NAMALWA (cell line): Measurements from ENCODE around the gene P2RY2.

Experiments
- DNase-seq: peaks from one replicate; pipeline ENCODE4 v3.0.0-alpha.2; 2015; ENCODE audit warnings: low spot score

Gene P2RY2

GRCh38 chr11:73205661-73206343 is 12.3 kb upstream of the P2RY2 start:
- no peak for DNase-seq

GRCh38 chr11:73206801-73207200 is 11.3 kb upstream of the P2RY2 start:
- DNase-seq: no peak

GRCh38 chr11:73209892-73210291 is 8.2 kb upstream of the P2RY2 start:
- no peak for DNase-seq

DNA sequence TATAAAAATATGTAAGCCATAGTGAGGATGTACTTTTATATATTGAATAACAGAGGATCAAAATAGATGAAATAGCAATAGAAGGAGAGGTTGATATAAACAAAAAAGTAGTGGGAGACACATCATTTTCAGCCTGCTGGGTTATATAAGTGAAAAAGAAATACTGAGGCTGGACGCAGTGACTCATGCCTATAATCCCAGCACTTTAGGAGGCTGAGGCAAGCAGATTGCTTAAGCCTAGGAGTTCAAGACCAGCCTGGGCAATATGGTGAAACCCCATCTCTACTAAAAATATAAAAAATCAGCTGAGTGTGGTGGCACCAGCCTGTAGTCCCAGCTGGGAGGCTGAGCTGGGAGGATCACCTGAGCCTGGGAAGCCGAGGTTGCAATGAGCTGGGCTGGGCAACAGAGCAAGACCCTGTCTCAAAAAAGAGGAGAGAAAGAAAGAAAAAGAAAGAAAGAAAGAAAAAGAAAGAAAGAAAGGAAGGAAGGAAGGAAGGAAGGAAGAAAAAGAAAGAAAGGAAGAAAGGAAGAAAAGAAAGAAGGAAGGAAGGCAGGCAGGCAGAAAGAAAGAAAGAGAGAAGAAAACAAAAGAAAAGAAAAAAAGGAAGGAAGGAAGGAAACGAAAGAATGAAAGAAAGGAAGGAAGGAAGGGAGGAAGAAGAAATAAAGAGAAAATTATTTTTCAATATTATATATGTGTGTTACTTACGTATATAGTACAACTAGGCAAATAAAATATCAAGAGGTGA is 7.0 kb upstream of the P2RY2 start:
- DNase-seq: no peak

DNA sequence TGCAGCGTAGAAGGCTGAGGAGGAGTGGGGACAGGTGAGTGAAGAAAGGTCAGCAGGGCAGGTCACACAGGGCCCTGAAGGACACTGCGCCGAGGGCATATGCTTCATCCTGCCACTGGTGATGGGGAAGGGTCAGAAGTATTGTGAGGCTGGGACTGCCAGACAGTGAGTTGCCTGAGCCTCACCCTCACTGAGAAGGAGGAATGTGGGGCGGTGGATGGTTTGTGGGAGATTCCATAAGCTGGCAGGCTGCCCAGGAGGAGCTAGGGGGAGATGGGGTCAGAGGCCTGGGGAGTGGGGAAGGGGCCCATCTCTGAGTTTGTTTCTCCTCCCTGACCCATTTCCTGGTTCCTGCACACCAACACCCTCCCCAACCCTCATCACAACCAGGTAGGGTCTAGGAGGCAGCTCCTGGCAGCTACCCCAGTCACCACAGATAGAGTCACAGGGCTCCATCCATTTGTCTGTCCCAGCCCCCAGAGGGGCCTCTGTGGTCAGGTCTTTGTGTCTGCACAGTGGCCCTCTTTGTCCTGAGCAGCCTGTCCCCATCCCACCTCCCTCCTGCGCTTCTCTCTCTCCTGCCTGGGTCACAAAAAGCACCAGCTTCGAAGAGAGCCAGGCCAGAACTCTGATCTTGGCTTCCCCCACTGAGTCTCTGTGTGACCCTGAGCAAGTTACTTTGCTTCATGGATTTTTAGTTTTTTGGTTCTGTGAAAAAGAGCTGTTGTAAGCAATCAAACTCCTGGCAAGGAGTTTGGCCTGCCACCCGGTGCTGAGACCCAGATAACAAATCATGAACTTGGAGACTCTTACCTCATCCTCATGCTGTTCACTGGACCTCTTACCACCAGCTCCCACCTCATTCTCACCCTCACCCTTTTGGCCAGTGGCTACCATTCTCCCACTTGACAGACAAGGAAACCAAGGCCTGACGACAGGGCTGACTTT is 4.6 kb upstream of the P2RY2 start:
- DNase-seq: no peak

DNA sequence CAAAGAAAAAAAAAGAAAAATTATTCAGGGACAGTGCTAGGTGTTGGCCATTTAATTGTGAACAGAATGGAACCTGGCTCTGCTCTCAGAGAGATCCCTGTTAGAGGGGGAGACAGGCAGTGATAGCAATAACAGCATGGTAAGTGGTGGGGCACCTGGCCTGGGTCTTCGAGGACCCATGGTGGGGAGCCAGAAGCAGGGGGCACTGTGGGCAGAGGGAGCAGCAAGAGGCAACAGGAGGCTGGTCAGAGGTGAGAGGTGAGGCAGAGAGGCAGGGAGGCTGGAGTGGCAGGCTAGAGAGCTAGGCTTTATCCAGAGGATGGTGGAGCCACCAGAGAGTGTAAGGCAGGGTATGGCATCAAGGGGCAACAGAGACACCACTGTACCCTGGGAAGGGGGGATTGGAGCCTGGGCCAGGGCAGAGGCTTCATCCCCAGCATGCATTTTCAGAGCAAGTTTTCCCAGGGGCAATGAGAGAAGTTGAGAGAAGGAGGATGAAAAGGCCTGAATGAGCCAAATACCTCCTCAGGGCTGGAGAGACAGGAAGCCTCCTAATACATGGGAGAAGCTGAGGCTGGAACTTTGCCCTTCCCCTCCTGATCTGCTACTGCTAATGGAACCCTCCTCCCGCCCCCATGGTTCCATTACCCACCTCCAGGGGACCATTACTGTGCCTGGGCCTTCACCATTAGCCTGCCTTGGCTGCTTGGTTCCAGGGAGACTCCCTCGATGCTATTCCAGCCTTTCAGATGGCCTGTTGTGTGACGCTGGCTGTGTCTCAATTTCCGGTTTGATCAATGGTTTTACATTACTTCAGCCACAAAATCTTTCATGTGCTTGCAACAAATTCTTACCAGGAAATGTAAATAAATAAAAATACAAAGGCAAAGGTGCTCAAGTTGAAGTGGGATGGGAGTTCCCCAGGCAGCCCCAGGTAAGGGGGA is 2.6 kb upstream of the P2RY2 start:
- no peak for DNase-seq

DNA sequence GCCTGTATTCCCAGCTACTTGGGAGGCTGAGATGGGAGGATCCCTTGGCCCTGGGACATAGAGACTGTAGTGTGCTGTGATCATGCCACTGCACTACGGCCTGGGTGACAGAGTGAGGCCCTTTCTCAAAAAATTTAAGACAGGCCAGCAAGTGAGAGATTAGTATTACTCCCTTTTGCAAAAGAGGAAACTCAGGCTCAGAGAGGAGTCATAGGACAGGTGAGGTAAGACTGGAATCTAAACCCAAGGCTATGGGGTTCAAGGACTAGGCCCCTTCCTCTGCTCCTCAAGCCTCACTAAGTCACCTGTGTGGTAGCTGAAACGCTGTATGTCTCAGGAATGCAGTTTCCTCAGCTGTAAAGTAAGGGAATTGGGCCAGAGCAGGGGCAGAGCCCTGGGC is 1.6 kb upstream of the P2RY2 start:
- DNase-seq: no peak

DNA sequence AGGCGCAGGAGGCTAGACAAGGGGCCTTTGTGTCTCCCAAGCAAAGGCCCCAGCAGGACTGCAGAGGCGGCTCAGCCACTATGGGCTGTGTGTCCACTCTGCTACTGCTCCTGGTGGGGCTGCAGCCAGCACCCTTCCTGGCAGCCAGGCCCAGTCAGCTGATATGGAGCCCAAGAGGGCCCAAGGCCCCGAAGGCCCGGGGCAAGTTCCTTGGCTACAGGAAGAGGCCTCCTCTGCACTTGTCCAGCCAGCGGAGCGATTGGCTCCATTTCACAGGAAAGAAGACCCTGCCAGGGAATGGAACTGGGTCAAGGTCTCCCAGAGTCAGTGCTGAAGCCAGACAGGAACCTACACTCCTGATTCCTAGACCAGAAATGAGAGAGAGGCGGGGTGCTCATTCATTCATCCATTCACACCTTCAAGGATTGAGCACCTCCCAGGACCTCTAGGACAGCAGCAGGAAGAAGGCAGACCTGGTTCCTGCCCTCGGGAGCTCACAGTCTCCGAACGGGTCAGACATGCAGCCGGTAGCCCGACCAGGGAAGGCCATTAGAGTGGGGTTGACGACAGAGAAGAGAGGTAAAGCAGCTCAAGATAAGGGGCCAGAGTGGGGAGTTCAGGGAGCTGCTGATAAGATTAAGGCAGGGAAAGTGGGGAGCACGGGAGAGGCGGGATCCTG is 811 bp upstream of the P2RY2 start:
- no peak for DNase-seq

DNA sequence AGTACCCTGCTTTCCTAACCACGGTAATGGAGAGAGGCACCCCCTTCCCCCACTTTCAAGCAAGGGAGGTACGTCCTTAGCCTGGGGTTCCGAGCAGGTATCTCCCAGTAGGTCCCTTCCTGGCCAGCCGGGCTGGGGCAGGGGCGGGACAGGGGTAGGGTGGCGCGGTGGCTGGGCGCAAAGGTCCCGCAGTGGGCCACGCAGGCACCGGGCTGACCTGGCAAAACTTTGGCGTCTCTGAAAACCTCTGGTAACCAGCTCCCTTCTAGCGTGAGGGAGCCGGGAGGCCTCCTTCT is 323 bp upstream of the P2RY2 start:
- no peak for DNase-seq

DNA sequence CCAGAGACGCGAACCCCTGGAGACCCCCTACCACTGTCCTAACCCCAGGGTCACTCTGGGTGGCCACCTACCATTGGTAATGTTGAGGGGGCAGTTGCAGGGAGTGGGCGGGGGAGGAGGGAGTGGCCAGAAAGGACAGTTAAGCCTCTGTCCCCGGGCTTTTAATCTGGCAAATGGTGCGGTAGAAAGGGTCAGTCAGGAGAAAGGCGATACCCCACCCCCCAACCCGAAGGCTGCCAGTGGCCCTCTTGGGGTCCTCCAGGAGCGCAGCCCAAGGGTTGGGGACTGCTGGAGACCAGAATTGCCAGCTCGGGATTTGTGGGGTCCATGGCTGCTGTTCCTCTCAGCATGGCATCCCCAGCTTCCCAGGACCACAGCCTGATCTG is 742 bp downstream of the P2RY2 start:
- no peak for DNase-seq

- no peak for DNase-seq
Measured at GRCh38 chr11:73219396-73220285, 1.6 kb downstream of the P2RY2 start.

- no peak for DNase-seq
Measured at GRCh38 chr11:73221451-73221850, 3.4 kb downstream of the P2RY2 start.

DNA sequence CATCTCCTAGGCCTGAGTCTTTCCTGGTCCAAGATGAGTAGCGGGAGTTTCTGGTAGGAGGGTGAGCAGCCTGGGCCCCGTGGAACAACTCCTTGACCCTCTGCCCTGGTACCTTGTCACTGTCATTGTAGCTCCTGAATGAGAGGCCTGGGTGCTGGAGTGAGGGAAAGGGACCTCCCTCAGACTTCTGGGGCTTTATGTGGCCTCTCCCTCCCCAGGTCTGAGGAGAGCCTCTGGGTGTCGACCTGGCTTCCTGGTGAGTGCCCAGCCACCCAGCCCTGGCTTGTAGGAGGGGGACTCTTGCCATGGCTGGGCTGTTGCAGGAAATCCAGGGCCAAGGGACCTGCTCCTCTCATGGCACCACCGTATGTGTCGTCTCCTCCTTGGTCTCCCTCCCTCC is 3.9 kb downstream of the P2RY2 start:
- no peak for DNase-seq

DNA sequence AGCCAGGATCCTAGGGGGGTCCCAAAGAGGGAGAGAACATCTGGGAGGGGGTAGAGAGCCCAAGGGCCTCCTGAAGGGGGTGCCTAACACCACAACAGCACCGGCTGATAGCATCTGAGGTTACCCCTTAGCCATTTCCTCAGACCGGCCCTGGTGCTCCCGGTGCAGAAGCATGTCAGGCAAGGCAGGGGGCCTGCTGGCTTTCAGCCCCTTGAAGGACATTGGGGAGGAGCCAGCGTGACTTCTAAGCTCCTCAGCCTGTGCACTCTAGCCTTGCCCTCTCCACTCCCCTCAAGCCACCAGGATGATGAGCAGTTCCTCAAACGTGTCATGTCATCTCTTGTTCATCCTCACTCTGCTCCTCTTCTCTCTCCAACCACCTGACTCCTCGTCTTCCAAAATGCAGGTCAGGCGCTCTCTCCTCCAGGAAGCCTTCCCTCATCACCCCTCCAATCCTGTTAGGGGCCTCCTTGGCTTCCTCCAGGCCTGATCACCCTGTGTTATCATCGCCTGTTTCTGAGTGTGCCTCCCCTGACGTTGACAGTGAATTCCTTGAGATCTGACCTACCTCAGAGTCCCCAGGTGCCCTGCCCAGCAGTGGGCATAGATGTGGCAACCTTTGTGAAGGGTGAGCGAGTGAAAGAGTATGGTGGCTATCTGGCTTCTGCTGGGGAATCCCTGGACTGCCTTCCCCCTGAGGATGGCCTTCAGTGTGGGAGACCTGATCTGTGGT is 6.1 kb downstream of the P2RY2 start:
- DNase-seq: no peak

DNA sequence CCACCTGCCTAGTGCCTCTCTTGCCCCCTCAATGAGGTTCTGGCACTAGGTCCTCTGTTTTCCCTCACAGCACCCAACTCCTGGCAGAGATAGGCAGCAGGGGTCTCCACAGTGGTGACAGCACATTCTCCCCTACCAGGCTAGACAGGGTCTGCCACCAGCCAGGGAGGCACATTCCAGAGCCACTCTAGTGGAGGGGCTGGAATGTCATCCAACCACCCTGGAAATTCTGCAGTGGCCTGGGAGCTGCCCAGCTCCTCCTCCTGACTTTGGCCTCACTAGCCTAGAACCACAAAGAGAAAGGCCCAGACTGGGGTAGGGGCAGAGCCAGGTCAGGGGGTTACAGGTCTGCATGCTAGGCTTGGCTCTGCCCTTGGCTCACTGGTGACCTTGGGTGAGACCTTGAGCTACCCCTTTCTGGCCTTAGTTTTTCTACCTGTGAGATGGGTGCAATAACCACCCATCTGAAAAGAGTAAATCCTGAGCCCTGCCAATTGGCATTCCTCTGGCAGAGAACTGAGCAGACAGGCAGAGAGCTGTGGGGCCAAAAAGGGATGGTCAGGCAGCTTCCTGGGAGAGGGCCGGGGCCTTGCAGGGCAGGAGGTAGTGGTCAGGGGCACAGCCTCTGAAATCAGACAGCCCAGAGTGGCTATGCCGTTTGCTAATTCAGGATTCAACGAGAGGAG is 7.1 kb downstream of the P2RY2 start:
- DNase-seq: no peak

GRCh38 chr11:73225851-73226250 is 7.8 kb downstream of the P2RY2 start:
- DNase-seq: no peak

DNA sequence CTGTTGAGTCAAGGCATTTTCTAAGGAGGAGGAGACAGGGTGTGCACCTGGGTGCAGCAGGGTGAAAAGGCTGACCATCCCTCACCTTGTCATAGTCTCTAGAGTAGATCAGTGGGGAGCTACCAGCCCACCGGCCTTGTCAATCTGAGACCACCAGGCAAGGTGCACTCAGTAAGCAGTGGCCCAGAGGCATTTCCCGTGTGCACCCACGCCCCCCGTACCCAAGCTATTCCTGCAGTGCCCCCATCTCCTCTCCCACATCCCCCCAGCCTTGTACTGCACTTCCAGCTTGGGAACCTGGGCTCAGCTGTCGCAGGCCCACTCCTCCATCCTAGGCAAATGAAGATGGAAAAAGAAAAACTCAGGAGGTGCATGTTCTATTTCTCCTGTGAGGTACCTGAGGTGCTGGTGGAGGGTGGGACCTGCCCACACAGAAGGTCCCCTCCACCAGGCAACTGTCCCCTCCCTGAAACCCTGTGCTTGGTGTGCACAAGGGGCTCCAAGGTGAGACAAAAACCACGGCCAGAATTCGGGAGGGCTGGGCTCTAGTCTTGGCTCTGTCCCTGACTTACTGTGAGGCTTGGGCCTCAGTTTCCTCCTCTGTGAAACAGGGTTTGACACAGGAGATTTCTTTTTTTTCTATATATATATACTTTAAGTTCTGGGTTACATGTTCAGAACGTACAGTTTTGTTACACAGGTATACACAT is 8.4 kb downstream of the P2RY2 start:
- no peak for DNase-seq

DNA sequence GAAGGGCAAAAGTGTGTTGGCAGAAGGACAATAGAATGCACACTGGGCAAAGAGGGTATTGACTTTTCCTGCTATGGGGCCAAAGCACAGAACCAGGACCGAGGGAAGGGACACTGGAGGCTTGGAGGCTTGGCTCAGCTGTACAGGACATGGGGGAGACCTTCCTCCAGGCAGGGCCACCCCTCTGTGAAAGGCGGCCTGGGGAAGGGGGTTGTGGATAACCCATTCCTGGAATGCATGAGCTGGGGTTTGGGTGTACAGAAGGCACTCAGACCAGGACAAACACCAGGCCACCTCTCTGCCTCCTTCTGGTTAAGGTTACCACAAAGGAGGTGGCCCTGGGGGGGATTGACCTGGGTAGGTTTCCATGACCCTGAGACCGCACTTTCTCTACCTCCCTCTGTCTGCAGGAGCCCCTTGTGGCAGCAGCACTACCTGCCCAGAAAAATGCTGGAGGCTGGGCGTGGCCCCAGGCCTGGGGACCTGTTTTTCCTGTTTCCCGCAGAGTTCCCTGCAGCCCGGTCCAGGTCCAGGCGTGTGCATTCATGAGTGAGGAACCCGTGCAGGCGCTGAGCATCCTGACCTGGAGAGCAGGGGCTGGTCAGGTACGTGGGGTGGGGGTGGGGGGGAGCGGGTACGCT is 9.6 kb downstream of the P2RY2 start:
- no peak for DNase-seq
